22Rv1 (cell line): ENCODE data around the gene TLE6.

Experiments
- ZFX ChIP-seq: fragments of 450-650 bp; IDR thresholded peaks from 2 replicates; pipeline ENCODE4 v1.6.1; 2017; ENCODE audit warnings: antibody characterized with exemption, borderline replicate concordance
- TF ChIP-seq, protein P1 (sequence below): fragments of 450-650 bp; IDR thresholded peaks from 2 replicates; pipeline ENCODE4 v1.5.1; 2017; ENCODE audit warnings: mild to moderate bottlenecking

DNA sequence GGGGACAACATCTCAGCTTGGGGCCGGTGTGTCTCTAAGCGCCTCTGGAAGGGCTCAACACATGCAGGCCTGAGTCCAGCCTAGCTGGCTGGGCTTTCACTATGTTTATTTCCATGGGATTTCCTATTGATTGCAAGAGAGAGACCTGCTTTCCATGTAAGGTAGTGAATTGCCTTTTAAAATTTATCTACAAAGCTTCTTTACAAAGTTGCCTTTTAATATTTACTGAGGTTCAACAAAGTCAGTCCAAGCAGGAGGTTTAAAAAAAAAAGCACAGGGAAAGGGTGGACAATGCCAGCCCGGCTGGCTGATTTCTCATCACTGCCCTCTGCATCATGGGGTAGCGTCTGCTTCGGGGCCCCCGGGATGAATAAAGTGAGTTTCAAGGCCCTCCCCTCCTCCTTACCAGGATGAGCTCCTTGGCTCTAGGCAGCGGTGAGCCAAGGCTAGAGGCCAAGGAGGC, 35.9 kb downstream of the TLE6 start:
- TF ChIP-seq, protein P1, sequence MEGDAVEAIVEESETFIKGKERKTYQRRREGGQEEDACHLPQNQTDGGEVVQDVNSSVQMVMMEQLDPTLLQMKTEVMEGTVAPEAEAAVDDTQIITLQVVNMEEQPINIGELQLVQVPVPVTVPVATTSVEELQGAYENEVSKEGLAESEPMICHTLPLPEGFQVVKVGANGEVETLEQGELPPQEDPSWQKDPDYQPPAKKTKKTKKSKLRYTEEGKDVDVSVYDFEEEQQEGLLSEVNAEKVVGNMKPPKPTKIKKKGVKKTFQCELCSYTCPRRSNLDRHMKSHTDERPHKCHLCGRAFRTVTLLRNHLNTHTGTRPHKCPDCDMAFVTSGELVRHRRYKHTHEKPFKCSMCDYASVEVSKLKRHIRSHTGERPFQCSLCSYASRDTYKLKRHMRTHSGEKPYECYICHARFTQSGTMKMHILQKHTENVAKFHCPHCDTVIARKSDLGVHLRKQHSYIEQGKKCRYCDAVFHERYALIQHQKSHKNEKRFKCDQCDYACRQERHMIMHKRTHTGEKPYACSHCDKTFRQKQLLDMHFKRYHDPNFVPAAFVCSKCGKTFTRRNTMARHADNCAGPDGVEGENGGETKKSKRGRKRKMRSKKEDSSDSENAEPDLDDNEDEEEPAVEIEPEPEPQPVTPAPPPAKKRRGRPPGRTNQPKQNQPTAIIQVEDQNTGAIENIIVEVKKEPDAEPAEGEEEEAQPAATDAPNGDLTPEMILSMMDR: no peak
- no peak for TF ChIP-seq ZFX
